SIG-M5 treated with dmso at 0.1 percent for 504 hours (cell line): ENCODE measurements around the gene PACS2.

Source experiments
- DNase-seq: peaks from one replicate; lab custom pipeline; 2025; ENCODE audit not compliant: unreplicated experiment; lab: John Stamatoyannopoulos, UW

The PACS2 gene

GRCh38 chr14:105436891-105437722 lies 122.6 kb downstream of the PACS2 start:
- no peak for DNase-seq

DNA sequence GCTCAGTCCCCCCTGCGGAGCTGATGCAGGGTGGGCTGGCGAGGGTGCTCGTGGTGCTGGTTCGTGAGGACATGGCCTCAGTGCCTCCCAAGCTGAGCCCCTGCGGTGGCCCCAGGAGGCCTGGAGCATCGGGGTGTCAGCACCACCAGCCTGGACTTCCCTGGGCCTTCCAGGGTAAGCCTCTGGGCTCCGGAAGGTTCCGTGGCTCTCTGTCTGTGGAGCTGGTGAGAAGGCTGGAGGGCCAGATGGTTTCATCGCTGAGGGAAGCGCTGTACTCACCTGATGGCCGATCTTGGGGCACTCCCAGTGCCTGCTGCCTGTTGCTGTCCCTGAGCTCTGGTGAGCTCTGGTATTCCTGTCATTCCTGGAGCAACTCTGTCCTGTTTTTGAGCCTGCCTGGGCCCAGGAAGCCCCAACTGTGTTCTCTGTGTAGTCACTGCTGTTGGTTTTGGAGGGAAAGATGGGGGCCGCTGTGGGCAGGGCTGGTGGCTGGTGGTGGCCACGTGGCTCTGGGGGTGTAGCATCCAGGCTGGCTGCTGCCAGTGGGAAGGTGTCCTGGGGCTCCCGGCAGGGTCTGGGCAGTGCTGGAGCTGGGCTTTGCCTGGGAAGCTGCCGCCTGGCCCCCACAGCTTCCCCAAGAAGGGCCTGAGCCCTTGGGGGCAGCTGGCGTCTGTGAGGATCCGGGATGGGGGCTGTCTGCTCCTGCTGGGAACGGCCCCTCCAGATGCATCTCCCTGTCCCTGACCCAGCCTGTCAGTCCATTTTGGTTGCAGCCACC lies 123.4 kb downstream of the PACS2 start:
- DNase-seq = no peak

- DNase-seq = no peak
Observed at GRCh38 chr14:105439179-105439578, 124.6 kb downstream of the PACS2 start.

DNA sequence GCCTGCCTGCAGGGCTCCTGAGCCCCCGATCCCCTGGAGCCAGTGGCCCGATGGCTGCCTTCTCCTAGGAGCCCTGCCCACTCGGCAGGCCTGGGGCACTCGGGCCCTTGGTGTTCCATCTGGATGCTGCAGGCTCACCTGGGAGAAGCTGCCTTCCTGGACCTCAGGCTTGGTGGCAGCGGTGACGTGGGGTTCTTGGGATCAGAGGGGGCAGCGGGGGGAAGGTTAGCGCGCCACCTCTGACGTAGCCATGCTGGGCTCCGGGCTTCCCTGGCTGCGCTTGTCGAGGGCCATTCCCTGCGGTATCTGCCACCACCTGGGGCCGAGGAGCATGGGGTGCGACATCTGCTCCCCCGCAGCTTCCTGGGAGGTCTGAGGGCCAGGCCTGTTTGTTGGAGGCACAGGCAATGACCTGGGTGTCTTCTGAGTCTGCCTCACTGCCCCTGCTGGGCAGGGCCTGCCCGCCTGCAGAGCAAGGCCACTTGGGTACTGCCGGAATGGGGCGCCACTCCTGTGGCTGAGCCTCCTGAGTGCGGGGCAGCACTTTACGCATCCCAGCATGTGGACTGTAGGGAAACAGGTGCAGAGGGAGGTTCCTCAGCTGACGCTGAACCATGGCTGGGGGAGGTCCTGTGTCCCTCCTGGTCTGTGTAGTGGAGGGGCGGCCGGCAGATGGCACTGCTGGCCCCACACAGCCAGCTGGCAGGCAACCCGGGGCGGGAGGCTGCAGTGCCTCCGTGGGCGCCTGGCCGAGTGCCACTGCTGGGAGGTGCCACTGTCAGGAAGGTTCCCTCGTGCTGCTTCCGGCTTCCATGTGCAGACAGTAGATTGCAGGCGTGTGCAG lies 125.4 kb downstream of the PACS2 start:
- no peak for DNase-seq

- DNase-seq = no peak
Observed at GRCh38 chr14:105440554-105440900, 126.0 kb downstream of the PACS2 start.

DNA sequence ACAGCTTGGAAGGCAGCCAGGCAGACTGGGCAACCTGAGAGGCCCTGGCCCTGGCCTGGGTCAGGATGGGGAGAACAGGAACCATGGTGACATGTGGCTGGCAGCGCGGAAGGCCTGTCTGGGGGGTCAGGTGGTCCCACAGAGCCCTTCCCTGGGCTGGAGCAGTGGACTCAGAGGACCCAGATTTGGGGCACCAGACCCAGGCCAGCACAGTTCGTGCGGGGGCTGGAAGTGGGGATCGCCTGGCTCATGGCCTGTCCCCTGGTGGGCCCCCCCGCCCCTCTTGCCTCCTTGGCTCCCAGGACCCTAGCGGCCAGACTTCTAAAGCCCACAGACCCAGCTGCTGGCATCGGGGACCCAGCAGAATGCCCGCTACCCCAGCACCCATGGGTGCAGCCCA lies 126.4 kb downstream of the PACS2 start:
- DNase-seq = no peak

DNA sequence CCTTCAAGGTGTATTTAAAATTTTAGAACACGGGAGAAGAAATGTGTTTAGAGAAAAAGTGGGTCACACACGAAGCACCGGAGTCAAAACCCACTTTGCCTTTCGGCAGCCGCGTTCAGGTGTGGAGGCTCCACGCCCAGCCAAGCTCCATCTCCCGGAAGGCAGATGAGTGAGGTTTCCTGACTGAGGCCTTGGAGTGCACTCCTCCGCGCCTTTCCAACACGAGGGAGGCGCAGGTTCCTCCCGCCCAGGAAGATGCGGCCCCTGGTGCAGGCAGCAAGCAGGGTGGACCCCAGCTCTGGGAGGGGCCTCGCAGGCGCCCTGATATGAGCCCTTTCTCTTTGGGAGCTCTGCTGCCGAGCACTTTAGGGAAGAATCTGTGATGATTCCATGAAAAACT lies 127.6 kb downstream of the PACS2 start:
- no peak for DNase-seq

- DNase-seq = no peak
Observed at GRCh38 chr14:105442834-105443233, 128.3 kb downstream of the PACS2 start.

GRCh38 chr14:105444859-105445258 lies 130.3 kb downstream of the PACS2 start:
- DNase-seq = no peak

- DNase-seq = no peak
Observed at GRCh38 chr14:105445290-105445689, 130.7 kb downstream of the PACS2 start.

GRCh38 chr14:105445901-105446845 lies 131.6 kb downstream of the PACS2 start:
- no peak for DNase-seq

DNA sequence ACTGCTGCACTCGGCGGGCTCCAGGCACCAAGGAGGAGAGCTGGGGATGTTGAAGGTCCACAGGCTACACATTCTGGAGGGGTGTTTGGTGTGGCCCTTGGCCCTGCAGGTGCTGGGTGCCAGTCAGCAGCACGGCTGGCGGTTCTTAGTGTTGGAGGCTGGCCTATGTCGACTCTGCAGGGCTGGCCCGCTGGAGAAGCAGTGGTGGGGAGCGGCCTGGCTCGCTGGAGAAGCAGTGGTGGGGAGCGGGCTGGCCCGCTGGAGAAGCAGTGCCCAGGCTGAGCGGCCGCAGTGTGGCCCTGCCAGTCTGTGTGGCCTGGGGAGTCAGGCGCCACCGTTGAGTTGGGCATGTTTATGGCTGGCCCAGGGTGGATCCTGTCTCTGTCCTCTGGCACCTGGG lies 132.4 kb downstream of the PACS2 start:
- no peak for DNase-seq
